Stimulated activated CD4-positive, alpha-beta T cell treated with anti-CD3 and anti-CD28 coated beads, TNF-alpha, amount 100 ng/mL, for 1 hour (primary cell): ENCODE measurements around the gene CD276.
"Not testable (repeated sequence)": the region's sequence is repeated elsewhere in the genome, so short reads cannot be mapped to it uniquely, and the experiment has no call there.

Source experiments
- DNase-seq, 3 donors: peaks; one replicate each; pipeline ENCODE4 v3.0.0-alpha.2; 2020; ENCODE audit warnings: low read depth in 3 of 3, low spot score in 1 of 3

Gene CD276

DNA sequence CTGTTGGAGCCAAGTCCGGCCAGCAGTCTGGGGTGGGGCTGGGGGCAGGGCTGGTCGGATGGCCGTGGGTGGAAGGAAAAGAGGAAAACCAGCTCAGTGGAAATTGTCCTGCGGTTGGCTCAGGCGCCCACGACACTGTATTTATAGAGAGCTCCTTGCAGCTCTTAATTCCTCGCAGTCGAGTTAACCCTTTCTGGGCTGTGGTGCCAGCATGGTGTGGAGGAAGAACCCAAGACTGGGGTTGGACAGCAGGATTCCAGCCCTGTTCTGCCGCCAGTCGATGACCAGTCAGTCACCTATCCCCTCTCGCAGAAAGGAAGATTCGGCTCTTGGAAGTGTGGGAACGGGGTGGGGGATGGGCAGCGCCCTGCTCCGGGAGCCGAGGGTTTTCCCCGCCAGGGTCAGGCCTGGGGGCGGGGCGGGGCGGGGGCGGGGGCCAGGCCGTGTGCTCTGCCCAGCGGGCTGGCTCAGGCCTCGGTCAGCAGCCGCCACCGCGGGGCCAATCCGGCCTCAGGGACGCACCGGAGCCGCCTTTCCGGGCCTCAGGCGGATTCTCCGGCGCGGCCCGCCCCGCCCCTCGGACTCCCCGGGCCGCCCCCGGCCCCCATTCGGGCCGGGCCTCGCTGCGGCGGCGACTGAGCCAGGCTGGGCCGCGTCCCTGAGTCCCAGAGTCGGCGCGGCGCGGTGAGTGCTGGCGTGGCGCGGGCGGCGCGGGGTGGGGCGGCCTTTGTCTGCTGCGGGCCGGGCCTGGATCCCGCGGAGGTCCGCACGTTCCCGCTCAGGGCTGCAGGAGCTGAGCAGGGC, at the start of gene CD276:
Gene CD276, plus strand, starts transcription at position 607 of the 804 bp plus-strand sequence. CDS start 15,257 bp downstream, outside the sequence.
- DNase-seq: no peak

DNA sequence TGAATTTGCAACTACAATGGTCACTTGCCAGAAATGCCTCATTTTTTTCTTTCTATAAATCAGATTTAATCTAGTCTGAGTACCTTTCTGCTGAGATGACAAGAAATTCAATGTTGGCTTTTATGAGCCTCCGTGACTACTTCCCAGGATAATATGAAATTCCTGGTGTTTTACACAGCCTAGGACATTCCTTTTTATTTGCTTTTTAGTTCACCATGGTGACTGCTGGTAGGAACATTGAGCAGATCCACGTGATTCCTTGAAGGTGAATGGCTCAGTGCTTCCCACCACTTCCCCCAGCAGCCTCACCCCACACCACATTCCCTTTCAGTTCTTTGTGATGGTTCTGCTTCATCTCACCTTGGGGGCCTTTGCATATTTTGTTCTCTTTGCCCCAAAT, 46.7 kb upstream of the CD276 start:
- no peak for DNase-seq

GRCh38 chr15:73639464-73639863, 44.7 kb upstream of the CD276 start:
- not testable (repeated sequence) for DNase-seq

- DNase-seq: no peak
Measured at GRCh38 chr15:73647259-73648013, 36.7 kb upstream of the CD276 start.

GRCh38 chr15:73648014-73648295, 36.2 kb upstream of the CD276 start:
- DNase-seq: no peak

DNA sequence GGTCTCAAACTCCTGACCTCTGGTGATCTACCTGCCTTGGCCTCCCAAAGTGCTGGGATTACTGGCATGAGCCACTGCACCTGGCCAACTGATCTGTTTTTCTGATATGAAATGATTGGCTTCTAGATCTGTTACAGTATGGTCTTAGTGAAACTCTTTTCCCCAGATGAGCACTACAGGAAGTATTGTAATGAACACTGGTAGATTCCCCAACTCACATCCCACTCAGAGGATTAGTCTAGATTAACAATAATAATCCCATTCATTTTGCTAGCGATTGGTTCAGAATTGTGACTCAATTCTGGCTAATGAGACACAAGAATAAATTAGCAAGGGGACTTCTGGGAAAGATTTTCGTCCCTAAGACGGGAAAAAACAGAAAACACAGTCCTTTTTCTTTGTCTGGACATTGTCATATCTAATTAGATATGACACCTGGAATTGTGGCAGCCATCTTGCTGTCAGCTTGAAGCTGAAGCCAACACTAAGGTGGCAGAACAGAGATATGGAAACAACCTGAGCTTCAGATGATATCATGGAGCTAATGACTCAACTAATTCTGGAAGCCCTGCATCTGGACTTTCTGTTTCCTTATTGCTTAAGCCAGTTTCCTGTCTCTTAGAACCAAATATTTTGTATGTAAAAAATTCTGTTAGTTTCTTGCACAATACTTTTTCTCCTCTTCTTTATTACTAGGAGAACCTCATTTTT, 33.6 kb upstream of the CD276 start:
- no peak for DNase-seq

DNA sequence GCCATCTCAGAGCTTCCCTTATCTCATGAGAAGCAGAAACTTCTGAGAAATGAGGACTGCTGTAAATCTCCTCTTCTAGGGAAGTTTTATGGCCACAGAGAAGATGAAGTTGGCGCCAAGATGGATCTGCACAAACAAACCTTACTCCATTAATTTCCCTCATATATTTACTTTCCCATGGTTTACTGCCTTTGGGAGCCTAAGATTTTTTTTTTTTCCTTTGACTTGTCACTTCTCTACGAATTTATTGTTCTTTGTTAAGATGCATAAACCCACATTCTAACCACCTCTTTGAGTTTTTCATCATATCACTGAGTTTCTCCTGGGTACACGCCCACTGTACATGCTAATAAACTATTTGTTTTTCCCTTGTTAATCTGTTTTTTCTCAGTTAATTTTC, 29.5 kb upstream of the CD276 start:
- DNase-seq: no peak

DNA sequence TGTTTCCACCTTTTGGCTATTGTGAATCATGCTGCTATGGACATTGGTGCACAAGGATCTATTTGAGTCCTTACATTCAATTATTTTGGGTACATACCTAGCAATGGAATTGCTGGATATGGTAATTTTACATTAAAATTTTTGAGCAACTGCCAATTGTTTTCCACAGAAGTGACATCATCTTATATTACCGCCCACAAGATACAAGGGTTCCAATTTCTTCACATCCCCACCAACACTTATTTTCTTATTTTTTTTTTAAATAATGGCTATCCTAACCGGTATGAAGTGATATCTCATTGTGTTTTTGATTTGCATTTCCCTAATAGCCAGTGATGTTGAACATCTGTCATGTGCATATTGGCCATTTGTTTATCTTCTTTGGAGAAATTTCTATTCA, 28.5 kb upstream of the CD276 start:
- DNase-seq: no peak

- DNase-seq: no peak
Measured at GRCh38 chr15:73658645-73659044, 25.5 kb upstream of the CD276 start.

DNA sequence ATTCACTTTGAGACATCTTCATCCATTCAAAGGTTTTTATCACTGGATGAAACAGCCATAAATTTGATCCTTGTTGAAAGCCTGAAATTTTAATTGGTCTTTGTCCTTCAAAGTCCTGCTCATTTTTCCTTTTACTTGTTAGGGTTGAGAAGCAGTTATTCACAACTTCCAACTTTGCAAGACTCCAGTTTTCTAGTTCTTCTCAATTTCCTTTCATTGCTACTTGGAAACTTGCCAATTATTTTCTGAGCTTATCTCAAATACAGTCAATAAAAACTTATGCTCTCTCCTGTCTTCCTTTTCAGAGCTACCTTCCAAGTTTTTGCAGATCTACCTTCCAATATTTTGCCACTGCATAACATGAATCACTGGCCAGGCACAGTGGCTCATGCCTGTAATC, 23.7 kb upstream of the CD276 start:
- DNase-seq: no peak

DNA sequence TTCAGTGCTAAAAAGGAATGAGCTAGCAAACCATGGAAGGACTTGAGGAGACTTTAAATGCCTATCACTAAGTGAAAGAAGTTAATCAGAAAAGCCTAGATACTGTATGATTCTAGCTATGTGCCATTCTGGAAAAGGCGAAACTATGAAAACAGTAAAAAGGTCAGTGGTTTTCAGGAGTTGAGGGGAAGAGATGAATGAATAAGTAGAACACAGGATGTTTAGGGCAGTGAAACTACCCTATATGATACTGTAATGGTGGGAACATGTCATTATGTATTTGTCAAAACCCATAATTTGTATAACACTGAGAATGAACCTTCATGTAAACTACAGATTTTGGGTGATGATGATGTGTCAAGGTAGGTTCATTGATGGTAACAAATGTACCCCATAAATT, 9.6 kb upstream of the CD276 start:
- no peak for DNase-seq

DNA sequence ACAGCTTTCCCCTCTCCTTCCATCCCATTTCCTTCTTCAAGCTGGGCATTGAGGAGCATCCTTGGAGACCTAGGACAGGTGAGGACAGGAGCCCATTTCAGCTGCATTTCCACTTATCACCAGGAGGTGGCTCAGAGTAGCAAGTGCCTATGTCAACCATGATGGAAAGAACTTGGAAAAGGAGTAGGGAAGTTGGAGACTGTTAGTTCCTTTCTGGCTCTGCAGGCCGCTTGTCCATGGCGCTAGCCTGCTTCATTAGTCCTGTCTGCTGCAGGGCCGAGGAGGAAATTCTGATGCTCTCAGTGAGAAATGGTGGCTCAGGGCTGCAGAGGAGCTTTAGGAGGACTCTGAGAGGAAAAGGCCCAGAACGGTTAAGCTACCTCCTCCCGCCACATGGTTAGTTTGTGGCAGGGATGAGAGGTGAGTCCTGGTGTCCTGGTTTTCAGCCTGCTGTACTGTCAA, 7.0 kb upstream of the CD276 start:
- peak in 2 of 3 donors; percentile 17 to 20 for DNase-seq

GRCh38 chr15:73677733-73678132, 6.5 kb upstream of the CD276 start:
- DNase-seq: no peak

GRCh38 chr15:73678498-73678897, 5.7 kb upstream of the CD276 start:
- DNase-seq: no peak

GRCh38 chr15:73679180-73679579, 5.0 kb upstream of the CD276 start:
- DNase-seq: no peak

DNA sequence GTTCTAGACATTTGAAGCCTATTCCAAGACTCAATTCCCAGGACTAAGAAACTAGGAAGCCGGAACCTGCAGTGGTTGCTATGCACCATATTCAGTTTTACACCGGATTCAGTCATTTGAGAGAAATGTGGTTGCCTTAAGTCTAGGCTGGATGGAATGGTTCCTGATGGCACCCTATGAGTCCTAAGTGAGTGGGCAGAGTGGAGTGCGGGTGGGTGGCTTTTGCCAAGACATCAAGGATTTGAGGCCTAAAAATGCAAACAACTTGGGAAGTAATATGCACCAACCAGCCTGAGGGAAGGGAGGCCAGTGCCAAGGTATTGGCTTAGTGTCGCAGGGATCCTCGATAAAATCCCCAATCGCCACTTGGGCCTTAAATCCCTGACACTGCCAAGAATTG, 4.2 kb upstream of the CD276 start:
- no peak for DNase-seq

- DNase-seq: no peak
Measured at GRCh38 chr15:73680549-73680948, 3.6 kb upstream of the CD276 start.

DNA sequence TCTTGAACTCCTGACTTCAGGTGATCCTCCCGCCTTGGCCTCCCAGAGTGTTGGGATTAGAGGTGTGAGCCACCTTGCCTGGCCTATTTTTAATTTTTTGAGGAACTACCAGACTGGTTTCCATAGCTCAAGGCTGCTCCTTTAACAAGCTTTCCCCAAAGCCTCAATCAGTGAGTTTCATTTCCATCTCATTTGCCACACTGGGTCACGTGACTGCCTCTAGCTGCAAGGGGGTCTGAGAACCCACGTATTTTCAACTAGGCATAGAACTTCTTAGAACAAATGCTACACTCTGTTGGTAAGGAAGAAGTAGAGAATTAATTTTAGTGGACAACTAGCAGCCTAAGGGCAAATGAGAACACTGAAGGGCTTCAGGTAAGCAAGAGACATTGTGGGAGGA, 3.1 kb upstream of the CD276 start:
- no peak for DNase-seq

GRCh38 chr15:73681856-73682599, 2.2 kb upstream of the CD276 start:
- no peak for DNase-seq

DNA sequence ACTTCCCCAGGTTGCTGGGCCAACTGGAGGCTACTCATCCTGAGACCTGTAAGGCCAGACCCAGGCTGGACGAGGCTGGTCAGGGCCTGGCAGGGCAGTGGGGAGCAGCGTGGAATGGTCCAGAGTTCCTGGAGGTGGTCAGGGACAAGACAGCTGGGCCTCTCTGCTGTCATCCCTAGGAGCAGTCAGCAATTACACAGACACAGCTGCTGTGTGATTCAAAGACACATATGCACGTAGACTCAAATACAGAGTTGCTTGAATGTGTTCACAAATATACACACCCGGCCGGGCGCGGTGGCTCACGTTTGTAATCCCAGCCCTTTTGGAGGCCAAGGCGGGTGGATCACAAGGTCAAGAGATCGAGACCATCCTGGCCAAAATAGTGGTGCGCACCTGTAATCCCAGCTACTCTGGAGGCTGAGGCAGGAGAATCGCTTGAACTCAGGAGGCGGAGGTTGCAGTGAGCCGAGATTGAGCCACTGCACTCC, 1.5 kb upstream of the CD276 start:
- DNase-seq: no peak

- no peak for DNase-seq
Measured at GRCh38 chr15:73683257-73683776, 866 bp upstream of the CD276 start.
